ENCODE results near the gene PLEKHF1.
A peak's percentile ranks its signal among the peaks of the same experiment; 100 is the strongest.

Gene PLEKHF1

DNA sequence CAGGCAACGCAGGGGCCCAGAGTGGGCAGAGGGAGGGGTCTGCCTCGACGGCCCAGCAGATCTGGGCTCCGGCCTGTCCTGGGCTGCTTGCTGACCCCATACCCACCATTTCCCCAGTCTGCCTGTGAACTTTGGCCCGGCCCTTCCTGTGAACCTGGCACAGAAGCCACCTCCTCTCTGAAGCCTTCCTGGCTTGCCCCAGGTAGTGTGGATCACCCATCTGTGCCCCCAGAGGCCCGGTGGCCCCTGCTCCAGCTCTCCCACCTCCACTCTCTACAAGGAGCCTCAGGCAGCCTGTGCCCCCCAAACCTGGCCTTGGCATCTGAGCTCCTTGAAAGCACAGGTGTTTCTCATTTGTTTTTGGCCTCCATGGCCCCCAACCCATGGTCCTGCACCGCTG is 15.7 kb downstream of the PLEKHF1 start:
- peak overlapping the region; percentile 5 for H3K4me3 ChIP-seq (ENCODE audit: low read depth, low read length)
- TF ChIP-seq, protein P1, sequence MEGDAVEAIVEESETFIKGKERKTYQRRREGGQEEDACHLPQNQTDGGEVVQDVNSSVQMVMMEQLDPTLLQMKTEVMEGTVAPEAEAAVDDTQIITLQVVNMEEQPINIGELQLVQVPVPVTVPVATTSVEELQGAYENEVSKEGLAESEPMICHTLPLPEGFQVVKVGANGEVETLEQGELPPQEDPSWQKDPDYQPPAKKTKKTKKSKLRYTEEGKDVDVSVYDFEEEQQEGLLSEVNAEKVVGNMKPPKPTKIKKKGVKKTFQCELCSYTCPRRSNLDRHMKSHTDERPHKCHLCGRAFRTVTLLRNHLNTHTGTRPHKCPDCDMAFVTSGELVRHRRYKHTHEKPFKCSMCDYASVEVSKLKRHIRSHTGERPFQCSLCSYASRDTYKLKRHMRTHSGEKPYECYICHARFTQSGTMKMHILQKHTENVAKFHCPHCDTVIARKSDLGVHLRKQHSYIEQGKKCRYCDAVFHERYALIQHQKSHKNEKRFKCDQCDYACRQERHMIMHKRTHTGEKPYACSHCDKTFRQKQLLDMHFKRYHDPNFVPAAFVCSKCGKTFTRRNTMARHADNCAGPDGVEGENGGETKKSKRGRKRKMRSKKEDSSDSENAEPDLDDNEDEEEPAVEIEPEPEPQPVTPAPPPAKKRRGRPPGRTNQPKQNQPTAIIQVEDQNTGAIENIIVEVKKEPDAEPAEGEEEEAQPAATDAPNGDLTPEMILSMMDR (IDR thresholded peaks at IDR 0.05; ENCODE audit: borderline replicate concordance, insufficient read depth, low read depth, low read length): no peak

DNA sequence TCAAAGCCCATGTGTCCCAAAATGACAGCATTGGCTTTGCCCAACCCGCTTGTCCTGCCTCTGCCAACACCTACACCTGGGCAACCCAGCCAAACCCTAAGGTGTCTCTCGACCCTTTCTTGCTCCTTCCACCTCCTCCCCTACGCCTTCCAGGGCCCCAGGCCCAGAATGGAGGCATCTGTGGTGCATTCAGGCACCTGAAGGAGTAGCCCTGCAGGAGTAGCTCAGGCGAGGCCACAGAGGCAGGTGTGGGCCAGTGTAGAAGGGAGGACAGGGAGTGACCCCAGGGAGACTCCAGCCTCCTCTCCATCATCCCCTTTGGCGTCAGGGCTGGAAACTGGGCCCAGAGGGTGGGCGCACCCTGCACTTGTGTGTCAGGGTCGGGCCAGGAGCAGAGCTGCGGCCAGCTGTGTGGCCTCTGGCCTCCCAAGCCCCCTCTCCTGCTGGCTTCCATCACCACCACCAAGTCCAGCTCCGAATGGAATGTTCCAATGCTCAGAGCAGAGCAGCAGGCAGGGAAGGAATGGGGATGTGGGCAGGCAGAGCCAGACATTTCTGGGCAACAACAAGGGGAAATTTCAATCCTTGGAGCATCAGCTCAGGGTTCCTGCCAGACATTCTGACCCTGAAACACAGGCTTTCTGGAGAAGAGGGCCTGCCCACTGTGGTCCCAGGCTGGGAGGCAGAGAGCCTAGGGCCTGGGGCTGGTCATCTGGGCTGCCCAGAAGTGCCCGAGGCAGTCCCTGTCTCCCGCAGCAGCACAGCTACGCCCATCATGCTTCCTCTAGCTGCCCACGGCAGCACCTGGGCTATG is 16.4 kb downstream of the PLEKHF1 start:
- TF ChIP-seq, protein P1 (IDR thresholded peaks at IDR 0.05; ENCODE audit: borderline replicate concordance, insufficient read depth, low read depth, low read length): no peak
- H3K4me3 ChIP-seq (ENCODE audit: low read depth, low read length): no peak overlapping the region

DNA sequence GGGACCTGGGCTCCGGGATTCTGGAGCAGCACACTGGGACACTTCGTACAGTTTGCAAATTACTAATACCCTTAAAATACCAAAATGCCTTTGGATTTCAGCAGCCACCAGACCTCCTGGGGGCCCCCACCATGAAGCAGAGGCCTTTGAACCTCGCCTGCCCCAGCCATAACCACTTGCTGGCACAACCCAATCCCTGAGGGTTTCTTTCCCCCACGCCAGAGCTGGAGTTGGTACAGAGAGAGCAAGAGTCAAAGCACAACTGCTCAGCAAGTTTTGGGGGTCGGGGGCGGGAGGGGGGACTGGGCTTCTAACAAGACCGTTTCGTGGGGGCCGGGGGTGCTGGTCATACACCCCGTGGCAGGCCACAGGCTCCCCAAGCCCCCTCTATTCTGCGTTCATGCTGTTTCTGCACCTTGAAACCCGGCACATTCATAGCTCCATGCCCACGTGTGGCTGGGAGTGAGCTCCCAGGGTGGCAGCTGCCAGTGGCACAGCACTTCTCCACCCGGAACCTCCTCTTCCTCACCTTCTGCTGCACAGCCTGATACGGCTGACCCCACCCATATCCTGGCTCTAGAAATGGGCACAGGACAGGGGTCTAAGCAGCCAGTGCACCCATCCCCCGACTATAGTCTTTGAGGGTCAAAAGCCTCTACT is 17.1 kb downstream of the PLEKHF1 start:
- TF ChIP-seq, protein P1 (IDR thresholded peaks at IDR 0.05; ENCODE audit: borderline replicate concordance, insufficient read depth, low read depth, low read length): no peak
- H3K4me3 ChIP-seq (ENCODE audit: low read depth, low read length): no peak overlapping the region

DNA sequence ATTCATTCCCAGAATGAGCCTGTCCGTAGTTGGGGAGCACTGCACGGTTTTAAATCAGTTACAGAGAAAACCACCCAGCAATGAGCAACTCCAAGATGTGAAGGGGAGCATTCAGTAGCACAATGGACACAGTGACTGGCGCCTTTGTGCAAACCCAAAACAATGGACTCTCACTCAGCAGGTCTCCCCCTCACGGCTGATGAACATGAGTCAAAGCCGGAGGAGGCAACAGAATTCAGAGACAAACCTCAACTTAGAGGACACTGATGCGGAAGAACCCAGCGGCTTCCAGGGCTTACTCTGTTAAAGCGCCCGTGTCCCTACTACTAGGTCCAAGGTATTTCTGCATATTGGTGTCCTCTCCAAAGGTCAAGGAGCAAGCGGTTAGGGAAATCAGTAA is 17.7 kb downstream of the PLEKHF1 start:
- no peak overlapping the region for H3K4me3 ChIP-seq (ENCODE audit: low read depth, low read length)
- TF ChIP-seq, protein P1 (IDR thresholded peaks at IDR 0.05; ENCODE audit: borderline replicate concordance, insufficient read depth, low read depth, low read length): no peak

DNA sequence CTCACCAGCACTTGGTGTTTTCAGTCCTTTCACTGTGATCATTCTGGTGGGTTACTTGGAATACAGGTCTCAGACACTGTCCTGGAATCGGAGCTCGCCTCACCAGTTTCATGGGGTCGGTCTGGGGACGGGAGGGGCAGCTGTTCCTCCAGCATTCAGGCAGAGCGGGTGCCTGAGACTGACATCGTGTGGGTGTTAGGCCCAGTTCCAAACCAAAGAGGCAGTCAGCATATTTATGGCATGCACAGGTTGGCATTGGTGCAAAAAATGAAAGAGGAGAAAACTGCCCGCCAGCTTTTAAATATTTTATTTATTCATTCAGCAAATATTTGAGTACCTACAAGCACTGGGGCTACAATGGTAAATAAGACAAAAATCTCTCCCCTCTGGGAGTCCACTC is 20.1 kb downstream of the PLEKHF1 start:
- TF ChIP-seq, protein P1 (IDR thresholded peaks at IDR 0.05; ENCODE audit: borderline replicate concordance, insufficient read depth, low read depth, low read length): no peak
- H3K4me3 ChIP-seq (ENCODE audit: low read depth, low read length): no peak overlapping the region

DNA sequence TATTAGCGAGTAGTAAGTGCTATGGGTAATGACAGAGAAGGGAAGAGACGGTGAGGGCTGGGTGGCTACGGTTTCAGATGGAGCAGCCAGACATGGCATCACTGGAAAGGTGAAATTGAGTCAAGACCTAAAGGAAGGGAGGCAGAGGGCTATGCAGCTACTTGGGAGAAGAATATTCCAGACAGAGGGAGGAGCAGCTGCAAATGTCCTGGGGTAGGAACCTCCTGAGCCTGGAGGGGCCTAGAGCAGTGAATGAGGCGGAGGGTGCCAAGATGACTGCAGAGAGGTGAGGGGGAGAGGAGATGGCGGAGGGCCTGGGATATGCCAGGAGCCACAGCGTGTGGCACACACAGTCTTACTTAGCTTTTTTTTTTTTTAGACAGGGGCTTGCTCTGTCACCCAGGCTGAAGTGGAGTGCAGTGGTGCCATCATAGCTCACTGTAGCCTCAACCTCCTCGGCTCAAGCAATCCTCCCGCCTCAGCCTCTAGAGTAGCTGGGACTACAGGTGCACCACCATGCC is 21.1 kb downstream of the PLEKHF1 start:
- H3K4me3 ChIP-seq (ENCODE audit: low read depth, low read length): no peak overlapping the region
- TF ChIP-seq, protein P1 (IDR thresholded peaks at IDR 0.05; ENCODE audit: borderline replicate concordance, insufficient read depth, low read depth, low read length): no peak
